ENCODE results near the gene EXOC3L4. TPM values are rescaled to one million over a fixed set of nuclear protein-coding genes. Genes with fewer than 3 reads are reported as not detected.

The EXOC3L4 gene
- total RNA-seq, 1 donor from 2014 or later, result 0.81 TPM

- Mint-ChIP-seq H3K27me3 (ENCODE audit: unreplicated experiment) (peaks cover 9% of the 10 kb centered on the region), H3K4me3 (ENCODE audit: unreplicated experiment) (no peak overlapping the region), H3K9me3 (ENCODE audit: unreplicated experiment) (peaks cover 3% of the 10 kb centered on the region), H3K4me1 (ENCODE audit: low read depth, unreplicated experiment) (peaks cover 4% of the 10 kb centered on the region), H3K27ac (ENCODE audit: unreplicated experiment) (no peak overlapping the region), H3K36me3 (ENCODE audit: unreplicated experiment) (no peaks in the 10 kb centered on the region)
- TF ChIP-seq CTCF (IDR thresholded peaks at IDR 0.05; ENCODE audit: partially characterized antibody, unreplicated experiment), result no peak
- DNase-seq, result no peak
Observed at GRCh38 chr14:103099081-103099732, 4.7 kb downstream of the EXOC3L4 start.

GRCh38 chr14:103099733-103100280 is 5.3 kb downstream of the EXOC3L4 start:
- DNase-seq, result no peak
- Mint-ChIP-seq H3K4me3 (ENCODE audit: unreplicated experiment) (no peak overlapping the region), H3K9me3 (ENCODE audit: unreplicated experiment) (peaks cover 3% of the 10 kb centered on the region), H3K4me1 (ENCODE audit: low read depth, unreplicated experiment) (peaks cover 4% of the 10 kb centered on the region), H3K36me3 (ENCODE audit: unreplicated experiment) (no peaks in the 10 kb centered on the region), H3K27ac (ENCODE audit: unreplicated experiment) (no peak overlapping the region), H3K27me3 (ENCODE audit: unreplicated experiment) (peaks cover 9% of the 10 kb centered on the region)
- no peak for TF ChIP-seq CTCF (IDR thresholded peaks at IDR 0.05; ENCODE audit: partially characterized antibody, unreplicated experiment)

- peaks cover 7% of the 10 kb centered on the region for H3K4me1 Mint-ChIP-seq (ENCODE audit: low read depth, unreplicated experiment)
- H3K27me3 Mint-ChIP-seq (ENCODE audit: unreplicated experiment), result peaks cover 13% of the 10 kb centered on the region
- DNase-seq, result no peak
- H3K9me3 Mint-ChIP-seq (ENCODE audit: unreplicated experiment), result peaks cover 4% of the 10 kb centered on the region
- no peak overlapping the region for H3K27ac Mint-ChIP-seq (ENCODE audit: unreplicated experiment)
- no peaks in the 10 kb centered on the region for H3K36me3 Mint-ChIP-seq (ENCODE audit: unreplicated experiment)
- TF ChIP-seq CTCF (IDR thresholded peaks at IDR 0.05; ENCODE audit: partially characterized antibody, unreplicated experiment), result no peak
- no peak overlapping the region for H3K4me3 Mint-ChIP-seq (ENCODE audit: unreplicated experiment)
Observed at GRCh38 chr14:103100281-103101121, 6.0 kb downstream of the EXOC3L4 start.

GRCh38 chr14:103101257-103101962 is 6.9 kb downstream of the EXOC3L4 start:
- Mint-ChIP-seq H3K4me3 (ENCODE audit: unreplicated experiment) (no peak overlapping the region), H3K4me1 (ENCODE audit: low read depth, unreplicated experiment) (peaks cover 7% of the 10 kb centered on the region), H3K27me3 (ENCODE audit: unreplicated experiment) (peaks cover 13% of the 10 kb centered on the region), H3K36me3 (ENCODE audit: unreplicated experiment) (no peaks in the 10 kb centered on the region), H3K9me3 (ENCODE audit: unreplicated experiment) (peaks cover 6% of the 10 kb centered on the region), H3K27ac (ENCODE audit: unreplicated experiment) (no peak overlapping the region)
- DNase-seq, result no peak
- TF ChIP-seq CTCF (IDR thresholded peaks at IDR 0.05; ENCODE audit: partially characterized antibody, unreplicated experiment), result no peak
